Osteoblast (primary cell): ENCODE measurements around the gene MSANTD4. TPM values are rescaled to one million over a fixed set of nuclear protein-coding genes. Genes with fewer than 3 reads are reported as not detected.
"Not testable (repeated sequence)": the region's sequence is repeated elsewhere in the genome, so short reads cannot be mapped to it uniquely, and the experiment has no call there.

Source experiments
- DNase-seq: peaks from one replicate; pipeline ENCODE4 v3.0.0; 2011; ENCODE audit warnings: low spot score, mixed read lengths; ENCODE audit not compliant: insufficient read length; ENCODE audit errors: missing footprints
- H2AFZ ChIP-seq: 2 replicates; pipeline ENCODE4 v1.6.0; 2011; ENCODE audit warnings: mild to moderate bottlenecking, low read length
- H3K27ac ChIP-seq: 2 replicates; pipeline ENCODE4 v1.5.1; 2011; ENCODE audit warnings: mild to moderate bottlenecking, low read depth, low read length, moderate library complexity
- H3K27me3 ChIP-seq: 2 replicates; pipeline ENCODE4 v1.6.0; 2012; ENCODE audit warnings: mild to moderate bottlenecking, control low read depth, inconsistent platforms, low read length, moderate library complexity; ENCODE audit not compliant: insufficient read depth
- H3K36me3 ChIP-seq: 2 replicates; pipeline ENCODE4 v1.5.1; 2011; ENCODE audit warnings: mild to moderate bottlenecking, low read length, control low read depth, moderate library complexity; ENCODE audit not compliant: insufficient read depth
- H3K4me1 ChIP-seq: 2 replicates; pipeline ENCODE4 v1.5.1; 2011; ENCODE audit warnings: mild to moderate bottlenecking, low read length, control low read depth, moderate library complexity; ENCODE audit not compliant: insufficient read depth
- H3K4me2 ChIP-seq: 2 replicates; pipeline ENCODE4 v1.6.0; 2011; ENCODE audit warnings: mild to moderate bottlenecking, low read length; ENCODE audit not compliant: insufficient read depth
- H3K4me3 ChIP-seq: fragments of 200-600 bp; sonication (generic); 3 replicates; pipeline ENCODE4 v1.5.1; 2012; ENCODE audit warnings: mild to moderate bottlenecking, low read length, inconsistent platforms; ENCODE audit not compliant: insufficient read depth
- H3K79me2 ChIP-seq: 2 replicates; pipeline ENCODE4 v1.6.0; 2012; ENCODE audit warnings: mild to moderate bottlenecking, low read length, control low read depth, inconsistent platforms; ENCODE audit not compliant: insufficient read depth
- H3K9me3 ChIP-seq: 2 replicates; pipeline ENCODE4 v1.5.1; 2011; ENCODE audit warnings: low read depth, low read length, control low read depth
- H4K20me1 ChIP-seq: 2 replicates; pipeline ENCODE4 v1.6.0; 2012; ENCODE audit warnings: mild to moderate bottlenecking, low read length, control low read depth; ENCODE audit not compliant: insufficient read depth
- total RNA-seq: library from RNA; depleted of rRNA; stranded (reverse); fragments of >200 nt; gene quantifications from 2 replicates; pipeline ENCODE4 v1.2.3, GENCODE V29; 2012
- TF ChIP-seq, protein P1 (sequence below): IDR thresholded peaks from 2 replicates; pipeline ENCODE4 v1.5.1; 2011; ENCODE audit warnings: mild to moderate bottlenecking, low read depth, low read length, moderate library complexity; ENCODE audit errors: extremely low read depth

Gene MSANTD4
- total RNA-seq, 1 donor: 34.4 TPM

- DNase-seq: no peak
These were observed 40.2 kb upstream of the MSANTD4 start for GRCh38 chr11:106061954-106062949.

DNA sequence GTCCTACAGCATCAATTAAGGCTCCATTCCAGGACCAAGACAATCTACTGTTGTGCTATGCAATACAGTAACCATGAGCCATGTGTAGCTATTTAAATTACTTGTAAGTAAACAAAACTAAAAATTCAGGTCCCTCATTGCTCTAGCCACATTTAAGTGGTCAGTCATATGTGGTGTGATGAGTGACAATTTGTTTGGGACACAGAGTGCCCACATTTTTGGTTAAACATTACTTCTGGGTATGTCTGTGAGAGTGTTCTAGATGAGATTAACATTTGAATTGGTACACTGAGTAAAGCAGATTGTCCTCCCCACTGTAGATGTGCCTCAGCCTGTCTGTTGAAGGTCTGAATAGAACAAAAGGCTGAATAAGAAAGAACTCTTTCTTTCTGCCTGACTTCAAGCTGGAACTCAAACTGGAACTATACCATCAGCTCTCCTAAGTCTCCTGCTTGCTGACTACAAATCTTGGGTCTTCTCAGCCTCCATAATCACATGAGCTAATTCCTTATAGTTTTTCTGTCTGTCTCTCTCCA lies 39.3 kb upstream of the MSANTD4 start:
- no peaks in the 10 kb centered on the region for H3K4me1 ChIP-seq
- no peak overlapping the region for H3K4me3 ChIP-seq
- no peaks in the 10 kb centered on the region for H3K79me2 ChIP-seq
- H3K36me3 ChIP-seq: no peaks in the 10 kb centered on the region
- H3K27ac ChIP-seq: no peak overlapping the region
- H2AFZ ChIP-seq: no peak overlapping the region
- H4K20me1 ChIP-seq: no peaks in the 10 kb centered on the region
- no peaks in the 10 kb centered on the region for H3K27me3 ChIP-seq
- no peaks in the 10 kb centered on the region for H3K9me3 ChIP-seq
- no peak overlapping the region for H3K4me2 ChIP-seq
- TF ChIP-seq, protein P1, sequence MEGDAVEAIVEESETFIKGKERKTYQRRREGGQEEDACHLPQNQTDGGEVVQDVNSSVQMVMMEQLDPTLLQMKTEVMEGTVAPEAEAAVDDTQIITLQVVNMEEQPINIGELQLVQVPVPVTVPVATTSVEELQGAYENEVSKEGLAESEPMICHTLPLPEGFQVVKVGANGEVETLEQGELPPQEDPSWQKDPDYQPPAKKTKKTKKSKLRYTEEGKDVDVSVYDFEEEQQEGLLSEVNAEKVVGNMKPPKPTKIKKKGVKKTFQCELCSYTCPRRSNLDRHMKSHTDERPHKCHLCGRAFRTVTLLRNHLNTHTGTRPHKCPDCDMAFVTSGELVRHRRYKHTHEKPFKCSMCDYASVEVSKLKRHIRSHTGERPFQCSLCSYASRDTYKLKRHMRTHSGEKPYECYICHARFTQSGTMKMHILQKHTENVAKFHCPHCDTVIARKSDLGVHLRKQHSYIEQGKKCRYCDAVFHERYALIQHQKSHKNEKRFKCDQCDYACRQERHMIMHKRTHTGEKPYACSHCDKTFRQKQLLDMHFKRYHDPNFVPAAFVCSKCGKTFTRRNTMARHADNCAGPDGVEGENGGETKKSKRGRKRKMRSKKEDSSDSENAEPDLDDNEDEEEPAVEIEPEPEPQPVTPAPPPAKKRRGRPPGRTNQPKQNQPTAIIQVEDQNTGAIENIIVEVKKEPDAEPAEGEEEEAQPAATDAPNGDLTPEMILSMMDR: no peak
- no peak for DNase-seq

More at GRCh38 chr11:106061954-106062949, 40.2 kb upstream of the MSANTD4 start:
- Histone ChIP-seq H3K4me2 (no peak overlapping the region), H3K9me3 (no peaks in the 10 kb centered on the region), H3K79me2 (no peaks in the 10 kb centered on the region), H3K4me1 (no peaks in the 10 kb centered on the region), H3K27me3 (no peaks in the 10 kb centered on the region), H2AFZ (no peak overlapping the region), H3K27ac (no peak overlapping the region), H4K20me1 (no peaks in the 10 kb centered on the region), H3K4me3 (no peak overlapping the region), H3K36me3 (no peaks in the 10 kb centered on the region)
- TF ChIP-seq, protein P1: no peak

GRCh38 chr11:106059617-106060016 lies 37.6 kb upstream of the MSANTD4 start:
- Histone ChIP-seq H4K20me1 (no peaks in the 10 kb centered on the region), H3K4me2 (no peak overlapping the region), H3K4me3 (no peak overlapping the region), H2AFZ (no peak overlapping the region), H3K79me2 (no peaks in the 10 kb centered on the region), H3K27ac (no peak overlapping the region), H3K4me1 (no peaks in the 10 kb centered on the region), H3K27me3 (no peaks in the 10 kb centered on the region), H3K36me3 (no peaks in the 10 kb centered on the region), H3K9me3 (no peaks in the 10 kb centered on the region)
- no peak for DNase-seq
- TF ChIP-seq, protein P1: no peak

GRCh38 chr11:106058377-106058776 lies 36.3 kb upstream of the MSANTD4 start:
- H2AFZ ChIP-seq, H3K79me2 ChIP-seq, DNase-seq, H3K4me3 ChIP-seq, H3K9me3 ChIP-seq, H3K27ac ChIP-seq, H3K36me3 ChIP-seq, H4K20me1 ChIP-seq, H3K27me3 ChIP-seq, H3K4me2 ChIP-seq, H3K4me1 ChIP-seq: not testable (repeated sequence)
